Stimulated activated CD4-positive, alpha-beta T cell treated with anti-CD3 and anti-CD28 coated beads, TNF-alpha, amount 100 ng/mL, for 4 hours (primary cell): ENCODE measurements around the gene MRPS30.
"Not testable (repeated sequence)": the region's sequence is repeated elsewhere in the genome, so short reads cannot be mapped to it uniquely, and the experiment has no call there.

Experiments used
- DNase-seq, 3 experiments: peaks; one replicate each; pipeline ENCODE4 v3.0.0-alpha.2; 2020; ENCODE audit warnings: low read depth in 3 of 3

The MRPS30 gene

GRCh38 chr5:44808435-44809214, at the start of gene MRPS30:
TSS of gene MRPS30 (plus strand) at chr5:44808947. CDS start at chr5:44808963, 16 bp downstream.
- DNase-seq, result peak; percentile 66 to 85 (median 83)

GRCh38 chr5:44769200-44769876, 39.4 kb upstream of the MRPS30 start:
- no peak for DNase-seq

GRCh38 chr5:44769877-44770209, 38.9 kb upstream of the MRPS30 start:
- DNase-seq, result no peak

GRCh38 chr5:44770780-44771717, 37.7 kb upstream of the MRPS30 start:
- DNase-seq, result no peak

- DNase-seq, result not testable (repeated sequence)
Measured at GRCh38 chr5:44772397-44772796, 36.4 kb upstream of the MRPS30 start.

GRCh38 chr5:44774279-44774880, 34.4 kb upstream of the MRPS30 start:
- no peak for DNase-seq

- no peak for DNase-seq
Measured at GRCh38 chr5:44779167-44779566, 29.6 kb upstream of the MRPS30 start.

- no peak for DNase-seq
Measured at GRCh38 chr5:44783634-44784315, 25.0 kb upstream of the MRPS30 start.

GRCh38 chr5:44787731-44788130, 21.0 kb upstream of the MRPS30 start:
- no peak for DNase-seq

- DNase-seq, result not testable (repeated sequence)
Measured at GRCh38 chr5:44789372-44789995, 19.3 kb upstream of the MRPS30 start.

- DNase-seq, result not testable (repeated sequence)
Measured at GRCh38 chr5:44792031-44792673, 16.6 kb upstream of the MRPS30 start.

GRCh38 chr5:44794371-44794770, 14.4 kb upstream of the MRPS30 start:
- DNase-seq, result no peak

GRCh38 chr5:44795496-44795895, 13.3 kb upstream of the MRPS30 start:
- DNase-seq, result no peak

GRCh38 chr5:44797841-44798240, 10.9 kb upstream of the MRPS30 start:
- no peak for DNase-seq

- DNase-seq, result no peak
Measured at GRCh38 chr5:44801992-44802391, 6.8 kb upstream of the MRPS30 start.

- DNase-seq, result no peak
Measured at GRCh38 chr5:44806608-44807007, 2.1 kb upstream of the MRPS30 start.

GRCh38 chr5:44807269-44807668, 1.5 kb upstream of the MRPS30 start:
- no peak for DNase-seq

GRCh38 chr5:44809215-44809955, 638 bp downstream of the MRPS30 start:
- DNase-seq, result peak; percentile 9 to 18 (median 17)

GRCh38 chr5:44809956-44810420, 1.2 kb downstream of the MRPS30 start:
- no peak for DNase-seq
